ENCODE results near the gene PDXK.

DNA sequence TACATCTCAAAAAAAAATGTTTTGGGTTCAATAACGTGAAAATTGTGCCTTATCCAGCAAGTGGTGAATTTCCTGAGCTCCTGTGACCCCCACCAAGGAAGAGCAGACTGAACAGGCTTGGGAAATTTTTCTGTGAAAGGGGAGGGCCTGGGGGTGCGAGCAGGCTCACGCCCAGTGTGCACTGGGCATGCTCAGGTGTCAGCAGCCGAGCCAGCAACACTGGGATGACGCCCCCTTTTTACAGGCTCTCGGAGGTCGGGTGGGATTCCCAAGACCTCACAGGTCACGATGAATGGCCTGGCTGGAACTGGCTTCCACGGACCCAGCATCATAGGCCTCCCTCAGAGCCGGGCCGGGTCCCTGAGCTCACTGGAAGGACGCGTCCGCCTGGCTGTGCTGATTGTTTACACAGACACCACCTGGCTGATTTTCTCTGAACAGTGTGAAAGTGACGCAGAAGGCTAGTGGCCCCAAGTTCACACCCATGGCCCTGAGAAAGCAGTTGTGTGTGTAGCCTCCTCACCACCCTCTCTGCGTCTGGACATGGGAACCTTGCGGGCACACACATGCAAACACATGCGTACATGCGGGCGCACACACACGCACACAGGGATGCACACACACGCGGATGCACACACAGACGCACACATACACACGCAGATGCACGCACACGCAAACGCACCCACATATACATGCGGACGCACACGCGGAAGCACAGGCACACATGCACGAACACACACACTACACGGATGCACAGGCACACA, 48.0 kb downstream of the PDXK start:
- TF ChIP-seq CTCF (conservative IDR thresholded peaks at IDR 0.05 in 1 of 2, IDR thresholded peaks at IDR 0.05 in 1 of 2; ENCODE audit: extremely low read depth in 1 of 2, insufficient read depth in 1 of 2, low read depth in 1 of 2, low read length in 2 of 2) (no peak), EZH2 (IDR thresholded peaks at IDR 0.05; ENCODE audit: borderline replicate concordance, low read length) (no peak)

All from mammary epithelial cell (primary cell).